ENCODE results near the gene PRKCH.

GRCh38 chr14:61476754-61477410, 155.5 kb downstream of the PRKCH start:
- TF ChIP-seq E2F5 (CRISPR knock-in tag; IDR thresholded peaks at IDR 0.05) (no peak), ZNF671 (CRISPR knock-in tag; IDR thresholded peaks at IDR 0.05) (no peak), IRF2 (CRISPR knock-in tag; IDR thresholded peaks at IDR 0.05; ENCODE audit: borderline replicate concordance, low read depth) (no peak), KAT7 (CRISPR knock-in tag; IDR thresholded peaks at IDR 0.05; ENCODE audit: borderline replicate concordance) (no peak)
- TF ChIP-seq, protein P1, sequence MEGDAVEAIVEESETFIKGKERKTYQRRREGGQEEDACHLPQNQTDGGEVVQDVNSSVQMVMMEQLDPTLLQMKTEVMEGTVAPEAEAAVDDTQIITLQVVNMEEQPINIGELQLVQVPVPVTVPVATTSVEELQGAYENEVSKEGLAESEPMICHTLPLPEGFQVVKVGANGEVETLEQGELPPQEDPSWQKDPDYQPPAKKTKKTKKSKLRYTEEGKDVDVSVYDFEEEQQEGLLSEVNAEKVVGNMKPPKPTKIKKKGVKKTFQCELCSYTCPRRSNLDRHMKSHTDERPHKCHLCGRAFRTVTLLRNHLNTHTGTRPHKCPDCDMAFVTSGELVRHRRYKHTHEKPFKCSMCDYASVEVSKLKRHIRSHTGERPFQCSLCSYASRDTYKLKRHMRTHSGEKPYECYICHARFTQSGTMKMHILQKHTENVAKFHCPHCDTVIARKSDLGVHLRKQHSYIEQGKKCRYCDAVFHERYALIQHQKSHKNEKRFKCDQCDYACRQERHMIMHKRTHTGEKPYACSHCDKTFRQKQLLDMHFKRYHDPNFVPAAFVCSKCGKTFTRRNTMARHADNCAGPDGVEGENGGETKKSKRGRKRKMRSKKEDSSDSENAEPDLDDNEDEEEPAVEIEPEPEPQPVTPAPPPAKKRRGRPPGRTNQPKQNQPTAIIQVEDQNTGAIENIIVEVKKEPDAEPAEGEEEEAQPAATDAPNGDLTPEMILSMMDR (IDR thresholded peaks at IDR 0.05), result no peak

All from WTC11 (cell line).